ENCODE data around the gene DPP6. TPM values are rescaled to one million over a fixed set of nuclear protein-coding genes. Genes with fewer than 3 reads are reported as not detected.

Gene DPP6
- total RNA-seq, 2 experiments from 2014 or later, result not detected

DNA sequence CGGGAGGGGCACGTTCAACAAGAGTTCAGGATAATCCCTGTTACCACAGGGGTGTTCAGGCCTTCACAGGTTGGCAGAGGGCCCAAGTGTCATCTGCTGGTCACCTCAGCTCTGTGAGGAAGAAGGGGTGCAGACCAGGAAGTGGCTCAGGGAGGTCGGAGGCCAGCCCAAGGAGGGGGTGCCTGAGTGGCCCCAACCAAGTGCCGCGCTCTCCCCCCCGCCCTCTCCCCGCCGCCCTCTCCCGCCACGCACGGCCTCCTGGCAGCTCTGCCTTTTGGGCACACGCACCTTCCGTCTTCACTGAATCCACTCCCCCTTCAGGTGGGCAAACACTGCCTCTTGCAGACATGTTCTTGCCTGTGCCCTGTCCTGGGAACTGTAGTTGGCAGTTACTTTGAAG, 705.6 kb downstream of the DPP6 start:
- Histone ChIP-seq H4K20me1 (ENCODE audit: insufficient read depth, low read length) (no peaks in the 10 kb centered on the region), H3K4me3 (ENCODE audit: low read depth, low read length, poor library complexity, severe bottlenecking) (no peak overlapping the region), H3K36me3 (ENCODE audit: insufficient read depth, low read length) (no peaks in the 10 kb centered on the region), H3K9me2 (ENCODE audit: insufficient read depth, low read length) (no peaks in the 10 kb centered on the region), H3K79me2 (ENCODE audit: insufficient read depth, low read depth, low read length) (no peaks in the 10 kb centered on the region), H2AFZ (ENCODE audit: low read length) (no peak overlapping the region), H3K4me1 (ENCODE audit: insufficient read depth, low read length, poor library complexity, severe bottlenecking) (no peaks in the 10 kb centered on the region), H3K9me3 (ENCODE audit: low read length) (no peaks in the 10 kb centered on the region), H3K4me2 (ENCODE audit: low read length) (no peak overlapping the region), H3K27ac (ENCODE audit: low read depth, low read length, poor library complexity, severe bottlenecking) (no peak overlapping the region)
- CTCF ChIA-PET (ENCODE audit: unreplicated experiment), result no interaction called here
- TF ChIP-seq EZH2phosphoT487 (IDR thresholded peaks at IDR 0.05; ENCODE audit: borderline replicate concordance, low read depth, low read length), result no peak
- intact Hi-C loops (cut with micrococcal nuclease; ENCODE audit: unreplicated experiment), result no loop called here
- POLR2A ChIA-PET, result no interaction called here
- DNase-seq (ENCODE audit: low spot score), result no peak
- BruUV-seq (replicated peaks), result no TSS peak

DNA sequence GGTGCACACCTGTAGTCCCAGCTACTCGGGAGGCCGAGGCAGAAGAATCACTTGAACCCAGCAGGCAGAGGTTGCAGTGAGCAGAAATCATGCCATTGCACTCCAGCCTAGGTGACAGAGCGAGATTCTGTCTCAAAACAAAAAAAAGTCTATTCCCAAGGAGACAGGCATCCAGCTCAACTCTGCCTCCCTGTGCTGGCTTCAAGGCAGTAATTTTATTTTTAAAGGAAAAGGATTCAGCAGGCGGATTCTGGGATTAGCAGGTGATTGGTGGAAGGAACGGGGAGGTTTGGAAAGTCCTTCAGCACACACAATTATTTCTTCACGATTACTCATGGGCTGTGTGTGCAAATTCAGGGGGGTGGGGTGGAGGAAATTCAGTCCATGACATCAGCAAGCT, 707.8 kb downstream of the DPP6 start:
- H2AFZ ChIP-seq (ENCODE audit: low read length), result no peak overlapping the region
- ChIA-PET CTCF (ENCODE audit: unreplicated experiment) (no interaction called here), POLR2A (interaction anchor here (0.7 kb wide), 1 partner anchor 510 kb away, joined by 3 read pairs; no protein-coding TSS in a partner anchor)
- no peak for DNase-seq (ENCODE audit: low spot score)
- no peaks in the 10 kb centered on the region for H3K79me2 ChIP-seq (ENCODE audit: insufficient read depth, low read depth, low read length)
- no peaks in the 10 kb centered on the region for H3K9me2 ChIP-seq (ENCODE audit: insufficient read depth, low read length)
- no peaks in the 10 kb centered on the region for H4K20me1 ChIP-seq (ENCODE audit: insufficient read depth, low read length)
- H3K4me1 ChIP-seq (ENCODE audit: insufficient read depth, low read length, poor library complexity, severe bottlenecking), result no peaks in the 10 kb centered on the region
- H3K9me3 ChIP-seq (ENCODE audit: low read length), result no peaks in the 10 kb centered on the region
- TF ChIP-seq, protein P1, sequence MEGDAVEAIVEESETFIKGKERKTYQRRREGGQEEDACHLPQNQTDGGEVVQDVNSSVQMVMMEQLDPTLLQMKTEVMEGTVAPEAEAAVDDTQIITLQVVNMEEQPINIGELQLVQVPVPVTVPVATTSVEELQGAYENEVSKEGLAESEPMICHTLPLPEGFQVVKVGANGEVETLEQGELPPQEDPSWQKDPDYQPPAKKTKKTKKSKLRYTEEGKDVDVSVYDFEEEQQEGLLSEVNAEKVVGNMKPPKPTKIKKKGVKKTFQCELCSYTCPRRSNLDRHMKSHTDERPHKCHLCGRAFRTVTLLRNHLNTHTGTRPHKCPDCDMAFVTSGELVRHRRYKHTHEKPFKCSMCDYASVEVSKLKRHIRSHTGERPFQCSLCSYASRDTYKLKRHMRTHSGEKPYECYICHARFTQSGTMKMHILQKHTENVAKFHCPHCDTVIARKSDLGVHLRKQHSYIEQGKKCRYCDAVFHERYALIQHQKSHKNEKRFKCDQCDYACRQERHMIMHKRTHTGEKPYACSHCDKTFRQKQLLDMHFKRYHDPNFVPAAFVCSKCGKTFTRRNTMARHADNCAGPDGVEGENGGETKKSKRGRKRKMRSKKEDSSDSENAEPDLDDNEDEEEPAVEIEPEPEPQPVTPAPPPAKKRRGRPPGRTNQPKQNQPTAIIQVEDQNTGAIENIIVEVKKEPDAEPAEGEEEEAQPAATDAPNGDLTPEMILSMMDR (conservative IDR thresholded peaks at IDR 0.05; ENCODE audit: low read length), result no peak
- no peak for TF ChIP-seq EZH2phosphoT487 (IDR thresholded peaks at IDR 0.05; ENCODE audit: borderline replicate concordance, low read depth, low read length)
- no peak overlapping the region for H3K27ac ChIP-seq (ENCODE audit: low read depth, low read length, poor library complexity, severe bottlenecking)
- intact Hi-C loops (cut with micrococcal nuclease; ENCODE audit: unreplicated experiment), result no loop called here
- no peak overlapping the region for H3K4me3 ChIP-seq (ENCODE audit: low read depth, low read length, poor library complexity, severe bottlenecking)
- no TSS peak for BruUV-seq (replicated peaks)
- H3K36me3 ChIP-seq (ENCODE audit: insufficient read depth, low read length), result no peaks in the 10 kb centered on the region
- H3K4me2 ChIP-seq (ENCODE audit: low read length), result no peak overlapping the region

DNA sequence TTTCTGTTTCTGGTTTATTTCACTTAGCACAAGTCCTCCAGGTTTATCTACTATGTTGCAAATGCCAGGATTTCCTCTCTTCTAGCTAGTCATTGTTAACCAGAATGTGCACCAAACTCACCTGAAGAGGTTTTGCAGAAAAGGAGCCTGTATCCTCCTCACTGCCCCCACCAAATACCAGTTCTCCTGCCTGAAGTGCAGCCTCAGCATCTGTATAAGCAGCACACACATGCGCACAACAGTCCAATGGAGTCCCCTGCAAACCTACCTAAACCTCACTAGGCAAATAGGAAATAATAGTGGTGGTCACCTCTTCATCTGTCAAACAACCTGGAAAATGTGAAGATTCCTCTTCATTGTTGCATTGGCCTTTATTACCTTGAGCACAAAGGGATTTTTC, 712.9 kb downstream of the DPP6 start:
- no TSS peak for BruUV-seq (replicated peaks)
- Histone ChIP-seq H3K4me3 (ENCODE audit: low read depth, low read length, poor library complexity, severe bottlenecking) (no peak overlapping the region), H3K4me2 (ENCODE audit: low read length) (no peak overlapping the region), H3K9me3 (ENCODE audit: low read length) (no peaks in the 10 kb centered on the region), H3K27ac (ENCODE audit: low read depth, low read length, poor library complexity, severe bottlenecking) (no peak overlapping the region), H4K20me1 (ENCODE audit: insufficient read depth, low read length) (no peaks in the 10 kb centered on the region), H2AFZ (ENCODE audit: low read length) (no peak overlapping the region), H3K79me2 (ENCODE audit: insufficient read depth, low read depth, low read length) (no peaks in the 10 kb centered on the region), H3K36me3 (ENCODE audit: insufficient read depth, low read length) (no peaks in the 10 kb centered on the region), H3K9me2 (ENCODE audit: insufficient read depth, low read length) (no peaks in the 10 kb centered on the region), H3K4me1 (ENCODE audit: insufficient read depth, low read length, poor library complexity, severe bottlenecking) (no peaks in the 10 kb centered on the region)
- intact Hi-C loops (cut with micrococcal nuclease; ENCODE audit: unreplicated experiment), result no loop called here
- TF ChIP-seq, protein P1 (conservative IDR thresholded peaks at IDR 0.05; ENCODE audit: low read length), result no peak
- TF ChIP-seq EZH2phosphoT487 (IDR thresholded peaks at IDR 0.05; ENCODE audit: borderline replicate concordance, low read depth, low read length), result no peak
- POLR2A ChIA-PET, result no interaction called here
- CTCF ChIA-PET (ENCODE audit: unreplicated experiment), result no interaction called here
- no peak for DNase-seq (ENCODE audit: low spot score)
